ENCODE data around the gene CCSER1.

DNA sequence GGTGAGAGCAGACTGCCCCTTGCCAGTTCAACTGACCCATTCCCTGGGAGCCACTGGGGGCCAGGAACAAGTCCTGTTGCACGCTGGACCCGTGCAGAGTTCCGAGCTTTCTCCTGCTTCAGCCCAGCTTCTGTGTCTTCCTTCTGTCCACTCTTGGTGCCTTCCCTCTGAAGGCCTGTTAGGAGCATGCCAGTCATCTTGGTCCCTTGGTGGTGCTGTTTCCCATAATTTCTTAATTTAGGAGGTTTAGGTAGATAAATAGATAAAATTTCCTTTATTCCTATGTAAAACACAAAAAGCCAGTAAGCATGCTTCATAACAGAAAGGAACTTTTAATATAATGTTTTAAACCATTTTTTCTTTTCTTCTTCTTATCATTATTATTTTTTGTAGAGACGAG is 672.7 kb downstream of the CCSER1 start:
- TF ChIP-seq, protein P1, sequence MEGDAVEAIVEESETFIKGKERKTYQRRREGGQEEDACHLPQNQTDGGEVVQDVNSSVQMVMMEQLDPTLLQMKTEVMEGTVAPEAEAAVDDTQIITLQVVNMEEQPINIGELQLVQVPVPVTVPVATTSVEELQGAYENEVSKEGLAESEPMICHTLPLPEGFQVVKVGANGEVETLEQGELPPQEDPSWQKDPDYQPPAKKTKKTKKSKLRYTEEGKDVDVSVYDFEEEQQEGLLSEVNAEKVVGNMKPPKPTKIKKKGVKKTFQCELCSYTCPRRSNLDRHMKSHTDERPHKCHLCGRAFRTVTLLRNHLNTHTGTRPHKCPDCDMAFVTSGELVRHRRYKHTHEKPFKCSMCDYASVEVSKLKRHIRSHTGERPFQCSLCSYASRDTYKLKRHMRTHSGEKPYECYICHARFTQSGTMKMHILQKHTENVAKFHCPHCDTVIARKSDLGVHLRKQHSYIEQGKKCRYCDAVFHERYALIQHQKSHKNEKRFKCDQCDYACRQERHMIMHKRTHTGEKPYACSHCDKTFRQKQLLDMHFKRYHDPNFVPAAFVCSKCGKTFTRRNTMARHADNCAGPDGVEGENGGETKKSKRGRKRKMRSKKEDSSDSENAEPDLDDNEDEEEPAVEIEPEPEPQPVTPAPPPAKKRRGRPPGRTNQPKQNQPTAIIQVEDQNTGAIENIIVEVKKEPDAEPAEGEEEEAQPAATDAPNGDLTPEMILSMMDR (conservative IDR thresholded peaks at IDR 0.05 in 1 of 2, IDR thresholded peaks at IDR 0.05 in 1 of 2; ENCODE audit: low read depth in 1 of 2, low read length in 2 of 2): no peak
- TF ChIP-seq EZH2 (IDR thresholded peaks at IDR 0.05; ENCODE audit: low read length, missing control alignments): no peak

Measured in fibroblast of lung (primary cell).